ENCODE data around the gene EFHD2. TPM values are rescaled to one million over a fixed set of nuclear protein-coding genes. Genes with fewer than 3 reads are reported as not detected.
A peak's percentile ranks its signal among the peaks of the same experiment; 100 is the strongest.
"Not testable (repeated sequence)": the region's sequence is repeated elsewhere in the genome, so short reads cannot be mapped to it uniquely, and the experiment has no call there.

Gene EFHD2
- total and polyA plus RNA-seq, 2 donors (not counting 1 experiment from before 2014, with no cell fraction given): 14.9 to 23.5 TPM

DNA sequence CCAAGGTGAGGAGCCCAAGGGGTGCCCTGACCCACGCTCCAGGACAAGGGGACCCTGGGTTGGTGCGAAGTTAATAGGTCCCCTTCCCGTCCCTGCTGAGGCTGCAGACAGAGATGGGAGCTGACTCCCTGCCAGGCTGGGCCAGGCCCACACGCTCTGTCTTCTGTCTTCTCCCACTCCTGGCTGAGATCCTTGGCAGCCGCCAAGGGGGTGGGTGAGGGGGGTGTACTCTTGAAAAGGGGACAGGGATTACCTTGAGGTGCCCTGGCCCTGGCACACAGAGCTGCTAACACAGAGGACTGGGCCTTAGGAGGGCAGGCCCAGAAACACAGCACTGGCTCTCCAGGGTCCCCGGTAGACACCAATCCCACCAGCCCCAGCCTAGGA is 17.6 kb downstream of the EFHD2 start:
- Histone ChIP-seq H2AFZ (ENCODE audit: low read length) (no peak overlapping the region), H4K20me1 (ENCODE audit: control insufficient read depth, extremely low read depth, insufficient read depth, low read length) (no peaks in the 10 kb centered on the region), H3K36me3 (ENCODE audit: control insufficient read depth, insufficient read depth, low read length) (peaks cover 2% of the 10 kb centered on the region), H3K9me3 (ENCODE audit: control insufficient read depth, insufficient read depth, low read depth, low read length) (no peaks in the 10 kb centered on the region), H3K9ac (ENCODE audit: insufficient read depth, low read length) (no peak overlapping the region), H3K79me2 (ENCODE audit: control insufficient read depth, insufficient read depth, low read length) (no peaks in the 10 kb centered on the region), H3K4me3 (replicated peaks in 1 of 4; ENCODE audit: control extremely low read depth in 1 of 4, insufficient read depth in 1 of 4, low read depth in 3 of 4, low read length in 4 of 4) (no peak overlapping the region), H3K4me2 (ENCODE audit: extremely low read depth, insufficient read depth, low read length) (no peak overlapping the region), H3K4me1 (ENCODE audit: control insufficient read depth, extremely low read depth, insufficient read depth, low read length) (peaks cover 3% of the 10 kb centered on the region), H3K27ac (ENCODE audit: insufficient read depth, low read length) (peak overlapping the region; percentile 34), H3K27me3 (ENCODE audit: control insufficient read depth, insufficient read depth, low read length) (no peaks in the 10 kb centered on the region)
- no peak for DNase-seq (ENCODE audit: low read depth in 2 of 2)
- TF ChIP-seq EZH2 (IDR thresholded peaks at IDR 0.05; ENCODE audit: low read length, missing control alignments): no peak
- TF ChIP-seq, protein P1, sequence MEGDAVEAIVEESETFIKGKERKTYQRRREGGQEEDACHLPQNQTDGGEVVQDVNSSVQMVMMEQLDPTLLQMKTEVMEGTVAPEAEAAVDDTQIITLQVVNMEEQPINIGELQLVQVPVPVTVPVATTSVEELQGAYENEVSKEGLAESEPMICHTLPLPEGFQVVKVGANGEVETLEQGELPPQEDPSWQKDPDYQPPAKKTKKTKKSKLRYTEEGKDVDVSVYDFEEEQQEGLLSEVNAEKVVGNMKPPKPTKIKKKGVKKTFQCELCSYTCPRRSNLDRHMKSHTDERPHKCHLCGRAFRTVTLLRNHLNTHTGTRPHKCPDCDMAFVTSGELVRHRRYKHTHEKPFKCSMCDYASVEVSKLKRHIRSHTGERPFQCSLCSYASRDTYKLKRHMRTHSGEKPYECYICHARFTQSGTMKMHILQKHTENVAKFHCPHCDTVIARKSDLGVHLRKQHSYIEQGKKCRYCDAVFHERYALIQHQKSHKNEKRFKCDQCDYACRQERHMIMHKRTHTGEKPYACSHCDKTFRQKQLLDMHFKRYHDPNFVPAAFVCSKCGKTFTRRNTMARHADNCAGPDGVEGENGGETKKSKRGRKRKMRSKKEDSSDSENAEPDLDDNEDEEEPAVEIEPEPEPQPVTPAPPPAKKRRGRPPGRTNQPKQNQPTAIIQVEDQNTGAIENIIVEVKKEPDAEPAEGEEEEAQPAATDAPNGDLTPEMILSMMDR (conservative IDR thresholded peaks at IDR 0.05 in 1 of 2, IDR thresholded peaks at IDR 0.05 in 1 of 2; ENCODE audit: low read depth in 1 of 2, low read length in 2 of 2): no peak

DNA sequence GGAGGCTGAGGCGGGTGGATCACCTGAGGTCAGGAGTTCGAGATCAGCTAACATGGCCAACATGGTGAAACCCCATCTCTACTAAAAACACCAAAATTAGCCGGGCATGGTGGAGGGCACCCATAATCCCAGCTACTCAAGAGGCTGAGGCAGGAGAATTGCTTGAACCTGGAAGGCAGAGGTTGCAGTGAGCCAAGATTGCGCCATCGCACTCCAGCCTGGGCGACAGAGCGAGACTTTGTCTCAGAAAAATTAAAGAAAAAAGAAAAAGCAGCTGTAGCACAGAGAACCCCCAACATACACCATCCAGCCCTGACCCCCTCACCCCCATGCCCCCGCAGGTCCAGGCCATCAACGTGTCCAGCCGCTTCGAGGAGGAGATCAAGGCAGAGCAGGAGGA is 18.6 kb downstream of the EFHD2 start:
- H3K9me3 ChIP-seq (ENCODE audit: control insufficient read depth, insufficient read depth, low read depth, low read length); H3K36me3 ChIP-seq (ENCODE audit: control insufficient read depth, insufficient read depth, low read length); H2AFZ ChIP-seq (ENCODE audit: low read length); H3K27ac ChIP-seq (ENCODE audit: insufficient read depth, low read length); H3K9ac ChIP-seq (ENCODE audit: insufficient read depth, low read length); H3K4me2 ChIP-seq (ENCODE audit: extremely low read depth, insufficient read depth, low read length); DNase-seq (ENCODE audit: low read depth in 2 of 2); H3K27me3 ChIP-seq (ENCODE audit: control insufficient read depth, insufficient read depth, low read length); H3K79me2 ChIP-seq (ENCODE audit: control insufficient read depth, insufficient read depth, low read length); H3K4me3 ChIP-seq (replicated peaks in 1 of 4; ENCODE audit: control extremely low read depth in 1 of 4, insufficient read depth in 1 of 4, low read depth in 3 of 4, low read length in 4 of 4); H4K20me1 ChIP-seq (ENCODE audit: control insufficient read depth, extremely low read depth, insufficient read depth, low read length): not testable (repeated sequence)
- H3K4me1 ChIP-seq (ENCODE audit: control insufficient read depth, extremely low read depth, insufficient read depth, low read length): peaks cover 11% of the 10 kb centered on the region

- H3K79me2 ChIP-seq (ENCODE audit: control insufficient read depth, insufficient read depth, low read length): no peaks in the 10 kb centered on the region
- no peak overlapping the region for H3K4me3 ChIP-seq (replicated peaks in 1 of 4; ENCODE audit: control extremely low read depth in 1 of 4, insufficient read depth in 1 of 4, low read depth in 3 of 4, low read length in 4 of 4)
- H3K4me2 ChIP-seq (ENCODE audit: extremely low read depth, insufficient read depth, low read length): no peak overlapping the region
- H3K4me1 ChIP-seq (ENCODE audit: control insufficient read depth, extremely low read depth, insufficient read depth, low read length): peaks cover 14% of the 10 kb centered on the region
- no peak overlapping the region for H2AFZ ChIP-seq (ENCODE audit: low read length)
- no peaks in the 10 kb centered on the region for H3K27me3 ChIP-seq (ENCODE audit: control insufficient read depth, insufficient read depth, low read length)
- no peak for TF ChIP-seq EZH2 (IDR thresholded peaks at IDR 0.05; ENCODE audit: low read length, missing control alignments)
- TF ChIP-seq, protein P1 (conservative IDR thresholded peaks at IDR 0.05 in 1 of 2, IDR thresholded peaks at IDR 0.05 in 1 of 2; ENCODE audit: low read depth in 1 of 2, low read length in 2 of 2): no peak
- no peak for DNase-seq (ENCODE audit: low read depth in 2 of 2)
- no peak overlapping the region for H3K9ac ChIP-seq (ENCODE audit: insufficient read depth, low read length)
- no peaks in the 10 kb centered on the region for H3K9me3 ChIP-seq (ENCODE audit: control insufficient read depth, insufficient read depth, low read depth, low read length)
- H4K20me1 ChIP-seq (ENCODE audit: control insufficient read depth, extremely low read depth, insufficient read depth, low read length): no peaks in the 10 kb centered on the region
- no peak overlapping the region for H3K27ac ChIP-seq (ENCODE audit: insufficient read depth, low read length)
- peaks cover 2% of the 10 kb centered on the region for H3K36me3 ChIP-seq (ENCODE audit: control insufficient read depth, insufficient read depth, low read length)
These were observed 19.2 kb downstream of the EFHD2 start for GRCh38 chr1:15428815-15429435.

Measured in fibroblast of lung (primary cell).